ENCODE results near the gene SCTR. TPM values are rescaled to one million over a fixed set of nuclear protein-coding genes. Genes with fewer than 3 reads are reported as not detected.

SCTR gene
- total and polyA plus RNA-seq, 2 of the 13 experiments (the other 11 are each of a cell fraction or from before 2014, with no cell fraction given): not detected

- 0 out of 2 replicates have a peak, but pooled peaks have one; percentile 20 for TF ChIP-seq TIGD3 (CRISPR knock-in tag; IDR thresholded peaks at IDR 0.05; ENCODE audit: borderline replicate concordance)
- no peak for TF ChIP-seq TAF15 (IDR thresholded peaks at IDR 0.05; ENCODE audit: low read depth, low read length, poor library complexity, severe bottlenecking)
- TF ChIP-seq RFXAP (CRISPR knock-in tag; IDR thresholded peaks at IDR 0.05; ENCODE audit: borderline replicate concordance): peak; percentile 38; the same call in 1 of the 2 replicates
- peak; percentile 74 for TF ChIP-seq NCOA2 (CRISPR knock-in tag; IDR thresholded peaks at IDR 0.05)
- TF ChIP-seq SIX4 (CRISPR knock-in tag; IDR thresholded peaks at IDR 0.05): peak; percentile 64; the same call in 1 of the 2 replicates
- TF ChIP-seq ZNF792 (CRISPR knock-in tag; IDR thresholded peaks at IDR 0.05): peak; percentile 77
- no peak for TF ChIP-seq MZF1 (CRISPR knock-in tag; IDR thresholded peaks at IDR 0.05; ENCODE audit: borderline replicate concordance)
- TF ChIP-seq NCOR1 (IDR thresholded peaks at IDR 0.05; ENCODE audit: borderline replicate concordance, low read length): peak; percentile 67; the same call in 1 of the 2 replicates
- TF ChIP-seq ZNF75D (CRISPR knock-in tag; IDR thresholded peaks at IDR 0.05; ENCODE audit: borderline replicate concordance): no peak
- peak; percentile 72; the same call in 1 of the 2 replicates for TF ChIP-seq ZNF607 (CRISPR knock-in tag; IDR thresholded peaks at IDR 0.05; ENCODE audit: borderline replicate concordance)
- no peak for TF ChIP-seq ZEB1 (IDR thresholded peaks at IDR 0.05; ENCODE audit: insufficient replicate concordance, low read depth)
- TF ChIP-seq THAP11 (CRISPR knock-in tag; IDR thresholded peaks at IDR 0.05): peak; percentile 52
- TF ChIP-seq TBX2 (CRISPR knock-in tag; IDR thresholded peaks at IDR 0.05; ENCODE audit: borderline replicate concordance): peak; percentile 74
- peak; percentile 72; the same call in 1 of the 2 replicates for TF ChIP-seq ZNF501 (CRISPR knock-in tag; IDR thresholded peaks at IDR 0.05)
- TF ChIP-seq ZNF780A (CRISPR knock-in tag; IDR thresholded peaks at IDR 0.05): no peak
- TF ChIP-seq TSC22D2 (CRISPR knock-in tag; IDR thresholded peaks at IDR 0.05; ENCODE audit: borderline replicate concordance): peak; percentile 76; the same call in 1 of the 2 replicates
- no peak for TF ChIP-seq NRL (CRISPR knock-in tag; IDR thresholded peaks at IDR 0.05; ENCODE audit: borderline replicate concordance)
- no peak for TF ChIP-seq ZNF468 (CRISPR knock-in tag; IDR thresholded peaks at IDR 0.05)
- TF ChIP-seq ZNF18 (CRISPR knock-in tag; IDR thresholded peaks at IDR 0.05; ENCODE audit: insufficient replicate concordance): no peak
- TF ChIP-seq ZNF362 (CRISPR knock-in tag; IDR thresholded peaks at IDR 0.05; ENCODE audit: borderline replicate concordance): peak; percentile 24; the same call in 1 of the 2 replicates
- TF ChIP-seq ZIK1 (CRISPR knock-in tag; IDR thresholded peaks at IDR 0.05; ENCODE audit: borderline replicate concordance, low read depth): 0 out of 2 replicates have a peak, but pooled peaks have one; percentile 55
- TF ChIP-seq ZNF326 (CRISPR knock-in tag; IDR thresholded peaks at IDR 0.05; ENCODE audit: borderline replicate concordance): no peak
- no peak for TF ChIP-seq ZFP82 (CRISPR knock-in tag; IDR thresholded peaks at IDR 0.05; ENCODE audit: borderline replicate concordance)
- TF ChIP-seq NFYC (CRISPR knock-in tag; IDR thresholded peaks at IDR 0.05): no peak; the same call in 1 of the 2 replicates
- TF ChIP-seq ZSCAN5A (CRISPR knock-in tag; IDR thresholded peaks at IDR 0.05; ENCODE audit: borderline replicate concordance): peak; percentile 5; the same call in 1 of the 2 replicates
These were observed 86.1 kb downstream of the SCTR start (continued) for GRCh38 chr2:119438128-119438656.
